K562 (cell line): Measurements from ENCODE around the gene ZNF740. TPM values are rescaled to one million over a fixed set of nuclear protein-coding genes. Genes with fewer than 3 reads are reported as not detected.

Experiments used
- ARID1B ChIP-seq: fragments of 450-650 bp; IDR thresholded peaks from 2 replicates; pipeline ENCODE4 v1.6.1; 2016; ENCODE audit warnings: antibody characterized with exemption, mild to moderate bottlenecking, inconsistent platforms
- CBX3 ChIP-seq, 2 experiments: IDR thresholded peaks; 1 replicate in 1 of 2; 2 replicates in 1 of 2; pipeline ENCODE4 v1.6.1; 2012; ENCODE audit warnings: inconsistent platforms in 2 of 2, low read length in 2 of 2, borderline replicate concordance in 1 of 2, control low read depth in 1 of 2
- CTBP1 ChIP-seq: fragments of 450-650 bp; IDR thresholded peaks from 2 replicates; pipeline ENCODE4 v1.6.1; 2016; ENCODE audit warnings: borderline replicate concordance
- ETV5 ChIP-seq: sonication (generic); formaldehyde crosslinking; IDR thresholded peaks from 2 replicates; pipeline ENCODE4 v1.4.0; 2020; ENCODE audit warnings: low read depth, mild to moderate bottlenecking, missing genetic modification reagents
- LCOR ChIP-seq: sonication (generic); formaldehyde crosslinking; IDR thresholded peaks from 2 replicates; pipeline ENCODE4 v1.8.0; 2022; ENCODE audit warnings: mild to moderate bottlenecking, missing genetic modification reagents
- PHF21A ChIP-seq: fragments of 450-650 bp; IDR thresholded peaks from 2 replicates; pipeline ENCODE4 v1.6.1; 2017; ENCODE audit warnings: low read depth, borderline replicate concordance
- POLR2G ChIP-seq: fragments of 200-400 bp; formaldehyde crosslinking; IDR thresholded peaks from 2 replicates; pipeline ENCODE4 v1.6.1; 2017; ENCODE audit warnings: low read depth, mild to moderate bottlenecking, antibody characterized with exemption, low read length, moderate library complexity
- PTRF ChIP-seq: fragments of 450-650 bp; IDR thresholded peaks from 2 replicates; pipeline ENCODE4 v1.6.1; 2016; ENCODE audit warnings: mild to moderate bottlenecking, missing genetic modification characterization, missing compliant biosample characterization
- SIN3A ChIP-seq, 2 experiments: fragments of 150-350 bp in 1 of 2; IDR thresholded peaks; 2 replicates each; pipeline ENCODE4 v1.6.1; 2011 to 2016; ENCODE audit warnings: borderline replicate concordance in 2 of 2, low read depth in 2 of 2, low read length in 2 of 2, mild to moderate bottlenecking in 2 of 2, moderate library complexity in 2 of 2; ENCODE audit not compliant: control insufficient read depth in 1 of 2
- SMAD2 ChIP-seq: fragments of 150-350 bp; IDR thresholded peaks from 2 replicates; pipeline ENCODE4 v1.6.1; 2014; ENCODE audit warnings: low read depth, mild to moderate bottlenecking, low read length
- SNRNP70 ChIP-seq: fragments of 200-400 bp; formaldehyde crosslinking; optimal IDR thresholded peaks from 2 replicates; pipeline ENCODE3; 2017; ENCODE audit warnings: low read depth, low read length
- TCF3 ChIP-seq: sonication (generic); formaldehyde crosslinking; IDR thresholded peaks from 2 replicates; pipeline ENCODE4 v1.4.0; 2020; ENCODE audit warnings: mild to moderate bottlenecking, missing genetic modification reagents
- TRIM24 ChIP-seq, 2 experiments: fragments of 450-650 bp; IDR thresholded peaks; 2 replicates each; pipeline ENCODE4 v1.6.1; 2016
- ZFP1 ChIP-seq: fragments of 450-650 bp; formaldehyde crosslinking; IDR thresholded peaks from 2 replicates; pipeline ENCODE4 v1.4.0; 2020; ENCODE audit warnings: mild to moderate bottlenecking, mixed read lengths
- ZNF140 ChIP-seq: fragments of 250-450 bp; sonication (Bioruptor Pico); IDR thresholded peaks from 2 replicates; pipeline ENCODE4 v1.8.0; 2021; ENCODE audit warnings: moderate library complexity, mild to moderate bottlenecking, inconsistent platforms
- ZNF184 ChIP-seq: sonication (generic); formaldehyde crosslinking; IDR thresholded peaks from 2 replicates; pipeline ENCODE4 v1.5.0; 2020; ENCODE audit warnings: missing genetic modification reagents
- ZNF354B ChIP-seq: fragments of 250-450 bp; sonication (Bioruptor Pico); IDR thresholded peaks from 2 replicates; pipeline ENCODE4 v1.4.0; 2020
- polyA plus RNA-seq, 8 experiments: library from polyadenylated mRNA; depleted of rRNA in 4 of 8; stranded (reverse) in 5 of 8; unstranded in 3 of 8; fragments of >200 nt; fragmentation: Nextera tagmentation in 2 of 8; fragmentation: Illumina TruSeq in 1 of 8; extraction: Ambion mirVana in 2 of 8; extraction: Trizol in 1 of 8; gene quantifications; 2 replicates each; pipeline versions ENCODE4 v1.2.1 to v1.2.3, GENCODE V29; 2011 to 2014; ENCODE audit warnings: inconsistent platforms in 1 of 8, missing spikeins in 1 of 8
- total RNA-seq, 7 experiments: library from RNA; depleted of rRNA in 6 of 7; stranded (reverse); fragments of >200 nt in 6 of 7; fragmentation: Illumina TruSeq in 2 of 7; extraction: Trizol in 2 of 7; gene quantifications; 2 replicates each; pipeline versions ENCODE4 v1.2.1 to v1.2.3, GENCODE V29; 2011 to 2021; ENCODE audit warnings: low replicate concordance in 1 of 7
- TF ChIP-seq, protein P1 (sequence below): fragments of 450-650 bp; IDR thresholded peaks from 2 replicates; pipeline ENCODE4 v1.7.1; 2018; ENCODE audit warnings: mild to moderate bottlenecking, low read depth; ENCODE audit not compliant: partially characterized antibody
- TF ChIP-seq, protein P2 (sequence below): sonication (generic); formaldehyde crosslinking; IDR thresholded peaks from 2 replicates; pipeline ENCODE4 v1.9.0; 2022; ENCODE audit warnings: mild to moderate bottlenecking, missing genetic modification reagents
- TF ChIP-seq, protein P3 (sequence below), 3 experiments: fragments of 200-800 bp in 1 of 3; fragments of 250-450 bp in 1 of 3; fragments of 450-650 bp in 1 of 3; sonication (Bioruptor Pico) in 1 of 3; sonication (Bioruptor generic) in 1 of 3; formaldehyde crosslinking in 1 of 3; IDR thresholded peaks; 2 replicates each; pipeline versions ENCODE4 v1.6.1 to v1.8.0; 2016 to 2022; ENCODE audit warnings: mild to moderate bottlenecking in 2 of 3, missing genetic modification characterization in 2 of 3, missing compliant biosample characterization in 1 of 3, moderate library complexity in 1 of 3

The ZNF740 gene
- total and polyA plus RNA-seq, 9 of the 15 experiments (the other 6 are each of a cell fraction or from before 2014, with no cell fraction given) = 0.57 to 46.4 (median 18.6) TPM

DNA sequence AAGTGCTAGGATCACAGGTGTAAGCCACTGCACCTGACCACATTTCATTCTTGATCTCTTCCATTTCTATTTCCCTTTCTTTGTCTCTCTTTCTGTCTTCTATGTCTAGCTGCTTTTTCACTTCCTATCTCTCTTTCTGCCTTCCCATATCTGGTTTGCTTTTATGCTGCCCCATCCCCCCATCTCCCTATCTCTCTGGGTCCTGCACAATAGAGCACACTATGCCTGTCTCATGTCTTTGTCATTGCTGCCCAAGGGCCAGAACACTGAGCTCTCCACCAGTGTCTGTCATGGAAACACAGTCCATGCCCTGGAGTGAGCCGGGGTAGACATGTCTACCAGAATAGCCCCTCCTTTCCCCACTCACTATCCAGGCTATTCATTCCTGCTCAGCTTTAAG, 63.8 kb downstream of the ZNF740 start (continued):
- TF ChIP-seq, protein P1, sequence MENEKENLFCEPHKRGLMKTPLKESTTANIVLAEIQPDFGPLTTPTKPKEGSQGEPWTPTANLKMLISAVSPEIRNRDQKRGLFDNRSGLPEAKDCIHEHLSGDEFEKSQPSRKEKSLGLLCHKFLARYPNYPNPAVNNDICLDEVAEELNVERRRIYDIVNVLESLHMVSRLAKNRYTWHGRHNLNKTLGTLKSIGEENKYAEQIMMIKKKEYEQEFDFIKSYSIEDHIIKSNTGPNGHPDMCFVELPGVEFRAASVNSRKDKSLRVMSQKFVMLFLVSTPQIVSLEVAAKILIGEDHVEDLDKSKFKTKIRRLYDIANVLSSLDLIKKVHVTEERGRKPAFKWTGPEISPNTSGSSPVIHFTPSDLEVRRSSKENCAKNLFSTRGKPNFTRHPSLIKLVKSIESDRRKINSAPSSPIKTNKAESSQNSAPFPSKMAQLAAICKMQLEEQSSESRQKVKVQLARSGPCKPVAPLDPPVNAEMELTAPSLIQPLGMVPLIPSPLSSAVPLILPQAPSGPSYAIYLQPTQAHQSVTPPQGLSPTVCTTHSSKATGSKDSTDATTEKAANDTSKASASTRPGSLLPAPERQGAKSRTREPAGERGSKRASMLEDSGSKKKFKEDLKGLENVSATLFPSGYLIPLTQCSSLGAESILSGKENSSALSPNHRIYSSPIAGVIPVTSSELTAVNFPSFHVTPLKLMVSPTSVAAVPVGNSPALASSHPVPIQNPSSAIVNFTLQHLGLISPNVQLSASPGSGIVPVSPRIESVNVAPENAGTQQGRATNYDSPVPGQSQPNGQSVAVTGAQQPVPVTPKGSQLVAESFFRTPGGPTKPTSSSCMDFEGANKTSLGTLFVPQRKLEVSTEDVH = no peak
- TF ChIP-seq PTRF (tag) (no peak), POLR2G (no peak), ZNF184 (CRISPR knock-in tag) (no peak), CTBP1 (peak; percentile 32; the same call in 1 of the 2 replicates), SIN3A (IDR thresholded peaks at IDR 0.05; ENCODE audit: borderline replicate concordance in 2 of 2, control insufficient read depth in 1 of 2, low read depth in 2 of 2, low read length in 2 of 2) (no peak), SMAD2 (no peak), SNRNP70 (no peak), TCF3 (CRISPR knock-in tag) (peak; percentile 43), PHF21A (no peak), ETV5 (no peak), CBX3 (IDR thresholded peaks at IDR 0.05; ENCODE audit: borderline replicate concordance in 1 of 2, low read length in 2 of 2) (no peak), ARID1B (peak; percentile 80), ZFP1 (CRISPR knock-in tag) (no peak), ZNF140 (CRISPR knock-in tag) (no peak), ZNF354B (no peak), TRIM24 (IDR thresholded peaks at IDR 0.05) (peak in 1 of 2 experiments; percentile 68; a peak in 3 of 4 replicates), LCOR (no peak)
- TF ChIP-seq, protein P2, sequence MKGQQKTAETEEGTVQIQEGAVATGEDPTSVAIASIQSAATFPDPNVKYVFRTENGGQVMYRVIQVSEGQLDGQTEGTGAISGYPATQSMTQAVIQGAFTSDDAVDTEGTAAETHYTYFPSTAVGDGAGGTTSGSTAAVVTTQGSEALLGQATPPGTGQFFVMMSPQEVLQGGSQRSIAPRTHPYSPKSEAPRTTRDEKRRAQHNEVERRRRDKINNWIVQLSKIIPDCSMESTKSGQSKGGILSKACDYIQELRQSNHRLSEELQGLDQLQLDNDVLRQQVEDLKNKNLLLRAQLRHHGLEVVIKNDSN (CRISPR knock-in tag) = no peak
- TF ChIP-seq, protein P3, sequence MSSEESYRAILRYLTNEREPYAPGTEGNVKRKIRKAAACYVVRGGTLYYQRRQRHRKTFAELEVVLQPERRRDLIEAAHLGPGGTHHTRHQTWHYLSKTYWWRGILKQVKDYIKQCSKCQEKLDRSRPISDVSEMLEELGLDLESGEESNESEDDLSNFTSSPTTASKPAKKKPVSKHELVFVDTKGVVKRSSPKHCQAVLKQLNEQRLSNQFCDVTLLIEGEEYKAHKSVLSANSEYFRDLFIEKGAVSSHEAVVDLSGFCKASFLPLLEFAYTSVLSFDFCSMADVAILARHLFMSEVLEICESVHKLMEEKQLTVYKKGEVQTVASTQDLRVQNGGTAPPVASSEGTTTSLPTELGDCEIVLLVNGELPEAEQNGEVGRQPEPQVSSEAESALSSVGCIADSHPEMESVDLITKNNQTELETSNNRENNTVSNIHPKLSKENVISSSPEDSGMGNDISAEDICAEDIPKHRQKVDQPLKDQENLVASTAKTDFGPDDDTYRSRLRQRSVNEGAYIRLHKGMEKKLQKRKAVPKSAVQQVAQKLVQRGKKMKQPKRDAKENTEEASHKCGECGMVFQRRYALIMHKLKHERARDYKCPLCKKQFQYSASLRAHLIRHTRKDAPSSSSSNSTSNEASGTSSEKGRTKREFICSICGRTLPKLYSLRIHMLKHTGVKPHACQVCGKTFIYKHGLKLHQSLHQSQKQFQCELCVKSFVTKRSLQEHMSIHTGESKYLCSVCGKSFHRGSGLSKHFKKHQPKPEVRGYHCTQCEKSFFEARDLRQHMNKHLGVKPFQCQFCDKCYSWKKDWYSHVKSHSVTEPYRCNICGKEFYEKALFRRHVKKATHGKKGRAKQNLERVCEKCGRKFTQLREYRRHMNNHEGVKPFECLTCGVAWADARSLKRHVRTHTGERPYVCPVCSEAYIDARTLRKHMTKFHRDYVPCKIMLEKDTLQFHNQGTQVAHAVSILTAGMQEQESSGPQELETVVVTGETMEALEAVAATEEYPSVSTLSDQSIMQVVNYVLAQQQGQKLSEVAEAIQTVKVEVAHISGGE (CRISPR knock-in tag; IDR thresholded peaks at IDR 0.05) = no peak
